ENCODE results near the gene CNIH4. TPM values are rescaled to one million over a fixed set of nuclear protein-coding genes. Genes with fewer than 3 reads are reported as not detected.

CNIH4 gene
- polyA plus RNA-seq, 1 donor from 2014 or later, result 53.2 TPM

GRCh38 chr1:224359207-224359606 lies 2.5 kb downstream of the CNIH4 start:
- no peaks in the 10 kb centered on the region for H4K20me1 ChIP-seq (ENCODE audit: insufficient read depth)
- no peaks in the 10 kb centered on the region for H3K9me3 ChIP-seq (ENCODE audit: low read length)
- TF ChIP-seq EP300 (conservative IDR thresholded peaks at IDR 0.05; ENCODE audit: poor library complexity, severe bottlenecking) (no peak), CTCF (IDR thresholded peaks at IDR 0.05; ENCODE audit: poor library complexity, severe bottlenecking) (no peak), REST (IDR thresholded peaks at IDR 0.05; ENCODE audit: borderline replicate concordance) (no peak), TAF1 (IDR thresholded peaks at IDR 0.05; ENCODE audit: low read depth) (no peak), POLR2AphosphoS5 (IDR thresholded peaks at IDR 0.05) (no peak), MXI1 (conservative IDR thresholded peaks at IDR 0.05; ENCODE audit: poor library complexity, severe bottlenecking) (no peak), EZH2 (IDR thresholded peaks at IDR 0.05; ENCODE audit: borderline replicate concordance, insufficient read depth, low read length, poor library complexity, severe bottlenecking) (no peak), RAD21 (conservative IDR thresholded peaks at IDR 0.05) (no peak), SMC3 (conservative IDR thresholded peaks at IDR 0.05; ENCODE audit: poor library complexity) (no peak)
- no peaks in the 10 kb centered on the region for H3K27me3 ChIP-seq (ENCODE audit: insufficient read depth, low read depth, low read length)
- peak overlapping the region; percentile 78 for H3K4me3 ChIP-seq (ENCODE audit: low read length)
- H3K9me2 ChIP-seq (ENCODE audit: insufficient read depth, low read length), result no peaks in the 10 kb centered on the region
- peaks cover 49% of the 10 kb centered on the region for H3K79me2 ChIP-seq (replicated peaks; ENCODE audit: insufficient read depth, low read length)
- no peak overlapping the region for H3K4me2 ChIP-seq (ENCODE audit: low read length)
- H3K36me3 ChIP-seq (ENCODE audit: insufficient read depth, low read length), result no peaks in the 10 kb centered on the region
- no peaks in the 10 kb centered on the region for H3F3A ChIP-seq (ENCODE audit: insufficient read depth, low read length, poor library complexity, severe bottlenecking)
- no peak overlapping the region for H3K27ac ChIP-seq (ENCODE audit: low read length)
- H3K9ac ChIP-seq (ENCODE audit: low read length), result no peak overlapping the region
- no peak overlapping the region for H2AFZ ChIP-seq (ENCODE audit: low read depth, low read length)

GRCh38 chr1:224368409-224368808 lies 11.7 kb downstream of the CNIH4 start:
- Histone ChIP-seq H3K27ac (ENCODE audit: low read length) (no peak overlapping the region), H3K79me2 (replicated peaks; ENCODE audit: insufficient read depth, low read length) (peaks cover 17% of the 10 kb centered on the region), H3K36me3 (ENCODE audit: insufficient read depth, low read length) (no peaks in the 10 kb centered on the region), H3F3A (ENCODE audit: insufficient read depth, low read length, poor library complexity, severe bottlenecking) (no peaks in the 10 kb centered on the region), H3K9ac (ENCODE audit: low read length) (no peak overlapping the region), H3K9me3 (ENCODE audit: low read length) (no peaks in the 10 kb centered on the region), H3K4me2 (ENCODE audit: low read length) (no peak overlapping the region), H4K20me1 (ENCODE audit: insufficient read depth) (no peaks in the 10 kb centered on the region), H2AFZ (ENCODE audit: low read depth, low read length) (no peak overlapping the region), H3K27me3 (ENCODE audit: insufficient read depth, low read depth, low read length) (no peaks in the 10 kb centered on the region), H3K4me3 (ENCODE audit: low read length) (no peak overlapping the region), H3K9me2 (ENCODE audit: insufficient read depth, low read length) (no peaks in the 10 kb centered on the region)
- no peak for TF ChIP-seq REST (IDR thresholded peaks at IDR 0.05; ENCODE audit: borderline replicate concordance)
- no peak for TF ChIP-seq EZH2 (IDR thresholded peaks at IDR 0.05; ENCODE audit: borderline replicate concordance, insufficient read depth, low read length, poor library complexity, severe bottlenecking)
- no peak for TF ChIP-seq TAF1 (IDR thresholded peaks at IDR 0.05; ENCODE audit: low read depth)
- TF ChIP-seq SMC3 (conservative IDR thresholded peaks at IDR 0.05; ENCODE audit: poor library complexity), result no peak
- no peak for TF ChIP-seq EP300 (conservative IDR thresholded peaks at IDR 0.05; ENCODE audit: poor library complexity, severe bottlenecking)
